ENCODE measurements around the gene PKNOX2. TPM values are rescaled to one million over a fixed set of nuclear protein-coding genes. Genes with fewer than 3 reads are reported as not detected.

Gene PKNOX2
- total and polyA plus RNA-seq, 9 of the 15 experiments (the other 6 are each of a cell fraction or from before 2014, with no cell fraction given): not detected

- Histone ChIP-seq H3K9ac (ENCODE audit: insufficient read depth in 1 of 2, low read depth in 2 of 2, low read length in 2 of 2) (no peak overlapping the region), H3K9me1 (ENCODE audit: control insufficient read depth, insufficient read depth, low read length) (no peaks in the 10 kb centered on the region), H3K79me2 (ENCODE audit: control insufficient read depth, insufficient read depth, low read length) (no peaks in the 10 kb centered on the region), H2AFZ (ENCODE audit: low read depth, low read length) (no peak overlapping the region), H3K36me3 (ENCODE audit: control insufficient read depth, insufficient read depth, low read length) (no peaks in the 10 kb centered on the region), H3K9me3 (replicated peaks; ENCODE audit: control insufficient read depth, insufficient read depth, low read depth, low read length) (no peaks in the 10 kb centered on the region), H4K20me1 (replicated peaks; ENCODE audit: control insufficient read depth, insufficient read depth, low read length) (no peaks in the 10 kb centered on the region), H3K27ac (ENCODE audit: extremely low read depth, low read depth, low read length) (no peak overlapping the region), H3K4me1 (replicated peaks in 1 of 2; ENCODE audit: control insufficient read depth in 2 of 2, insufficient read depth in 2 of 2, low read length in 2 of 2) (no peaks in the 10 kb centered on the region), H3K4me3 (no peak overlapping the region), H3K4me2 (ENCODE audit: insufficient read depth, low read length) (no peak overlapping the region), H3K27me3 (ENCODE audit: control insufficient read depth in 2 of 2, insufficient read depth in 2 of 2, low read length in 2 of 2) (peaks cover 21 to 60% of the 10 kb centered on the region in 2 experiments; a peak in 4 of 5 replicates)
- CTCF ChIA-PET (ENCODE audit: low intra/inter-chr PET ratio): no interaction called here
- no peak for DNase-seq (ENCODE audit: extremely low read depth in 1 of 4, low spot score in 3 of 4)
- no peak for FAIRE-seq
- in situ Hi-C loops (cut with MboI) (loop anchor here (25.0 kb wide), 1 partner anchor 366 kb away; the partner anchor contains the start of gene CCDC15), intact Hi-C loops (cut with micrococcal nuclease) (no loop called here)
- BruUV-seq (replicated peaks): no TSS peak
- no peak for ATAC-seq
- TF ChIP-seq RFX5 (IDR thresholded peaks at IDR 0.05; ENCODE audit: low read depth, low read length): no peak
- TF ChIP-seq ZNF12 (CRISPR knock-in tag; IDR thresholded peaks at IDR 0.05): no peak
- TF ChIP-seq FOXJ3 (CRISPR knock-in tag; IDR thresholded peaks at IDR 0.05): no peak
- no peak for TF ChIP-seq ZNF696 (CRISPR knock-in tag; conservative IDR thresholded peaks at IDR 0.05)
- no peak for TF ChIP-seq CEBPB (tag; IDR thresholded peaks at IDR 0.05)
- TF ChIP-seq NFYB (IDR thresholded peaks at IDR 0.05; ENCODE audit: extremely low read depth, insufficient read length): no peak
- no peak for TF ChIP-seq HMG20B (CRISPR knock-in tag; IDR thresholded peaks at IDR 0.05)
- no peak for TF ChIP-seq SREBF2 (CRISPR knock-in tag; IDR thresholded peaks at IDR 0.05)
- no peak for TF ChIP-seq U2AF1 (optimal IDR thresholded peaks at IDR 0.05; ENCODE audit: low read depth, low read length)
- TF ChIP-seq ZNF175 (CRISPR knock-in tag; IDR thresholded peaks at IDR 0.05; ENCODE audit: low read depth): no peak
- TF ChIP-seq SRSF1 (IDR thresholded peaks at IDR 0.05; ENCODE audit: low read depth, low read length): no peak
- no peak for TF ChIP-seq ZBTB1 (CRISPR knock-in tag; IDR thresholded peaks at IDR 0.05; ENCODE audit: borderline replicate concordance, low read depth)
- POLR2A ChIA-PET: no interaction called here
- WGBS (ENCODE audit: insufficient coverage, low coverage, missing lambda C conversion rate): 0% methylated on average over 1 of the region's 1 CpG
Measured at GRCh38 chr11:125328225-125328580, 163.7 kb downstream of the PKNOX2 start.
